GM12878 (cell line): ENCODE measurements around the gene CCDC68. TPM values are rescaled to one million over a fixed set of nuclear protein-coding genes. Genes with fewer than 3 reads are reported as not detected.

Source experiments
- ATAC-seq: fragments of 200-7000 bp; cut with Tn5 transposase; 3 replicates; pipeline ENCODE4 v1.9.1; 2020; ENCODE audit warnings: mild to moderate bottlenecking, moderate library complexity
- BruUV-seq: library from RNA; stranded (reverse); fragments of 400-500 nt; replicated peaks from 2 replicates; lab custom pipeline; 2021; lab: Mats Ljungman, UMichigan
- CTCF ChIA-PET: fragments of 300-600 bp; sonication (Branson Sonifier 250); formaldehyde crosslinking; extraction: SDS; loops from one replicate; lab custom pipeline; 2021; ENCODE audit warnings: inconsistent platforms; lab: Yijun Ruan, JAX
- POLR2A ChIA-PET: fragments of 350-600 bp; formaldehyde crosslinking; extraction: SDS; loops from one replicate; lab custom pipeline; 2021; ENCODE audit warnings: inconsistent platforms; lab: Charles Lee
- RAD21 ChIA-PET: fragments of 300-600 bp; sonication (Branson Sonifier 250); formaldehyde crosslinking; loops from one replicate; lab custom pipeline; 2023; ENCODE audit warnings: antibody characterized with exemption; ENCODE audit not compliant: unreplicated experiment; lab: Charles Lee
- SMC1A ChIA-PET: fragments of 300-600 bp; sonication (Branson Sonifier 250); formaldehyde crosslinking; loops from one replicate; lab custom pipeline; 2023; ENCODE audit not compliant: unreplicated experiment, uncharacterized antibody; lab: Charles Lee
- DNase-seq: peaks from one replicate; pipeline ENCODE4 v3.0.0-alpha.2; 2011; ENCODE audit warnings: low read depth, low spot score
- FAIRE-seq: peaks from 3 replicates; lab custom pipeline; 2011; peaks lifted over from hg19 to GRCh38; lab: Jason Lieb, UNC
- H2AFZ ChIP-seq: 2 replicates; pipeline ENCODE4 v1.6.0; 2011; ENCODE audit warnings: low read depth, low read length, control low read depth; ENCODE audit not compliant: control insufficient read depth
- H3K27ac ChIP-seq: 2 replicates; pipeline ENCODE4 v1.5.1; 2011; ENCODE audit warnings: control low read depth; ENCODE audit not compliant: control insufficient read depth, insufficient read depth
- H3K27me3 ChIP-seq, 2 experiments: replicated peaks in 1 of 2; 2 replicates each; pipeline versions ENCODE4 v1.6.0 to v1.6.1; 2011; ENCODE audit warnings: low read length in 1 of 2; ENCODE audit not compliant: control insufficient read depth in 2 of 2, insufficient read depth in 2 of 2
- H3K36me3 ChIP-seq, 2 experiments: 2 replicates each; pipeline ENCODE4 v1.5.1; 2011; ENCODE audit warnings: low read length in 1 of 2; ENCODE audit not compliant: control insufficient read depth in 2 of 2, insufficient read depth in 2 of 2
- H3K4me1 ChIP-seq: 2 replicates; pipeline ENCODE4 v1.6.1; 2011; ENCODE audit warnings: mild to moderate bottlenecking, low read length, moderate library complexity, mixed read lengths; ENCODE audit not compliant: control insufficient read depth, insufficient read depth
- H3K4me2 ChIP-seq: 2 replicates; pipeline ENCODE4 v1.6.0; 2011; ENCODE audit warnings: control low read depth; ENCODE audit not compliant: control insufficient read depth, insufficient read depth
- H3K4me3 ChIP-seq: fragments of 200-600 bp; sonication (generic); 2 replicates; pipeline ENCODE4 v1.5.1; 2016
- H3K79me2 ChIP-seq: 2 replicates; pipeline ENCODE4 v1.6.0; 2011; ENCODE audit warnings: low read length; ENCODE audit not compliant: control insufficient read depth, insufficient read depth
- H3K9ac ChIP-seq: 2 replicates; pipeline ENCODE4 v1.8.0; 2011; ENCODE audit warnings: low read length, control low read depth, mixed read lengths; ENCODE audit not compliant: control insufficient read depth, insufficient read depth
- H3K9me3 ChIP-seq: replicated peaks from 3 replicates; pipeline ENCODE4 v1.5.1; 2011; ENCODE audit warnings: mild to moderate bottlenecking, low read length; ENCODE audit not compliant: control insufficient read depth, insufficient read depth
- H4K20me1 ChIP-seq: 2 replicates; pipeline ENCODE4 v1.6.0; 2011; ENCODE audit not compliant: control insufficient read depth, insufficient read depth
- BHLHE40 ChIP-seq, 2 experiments: fragments of 450-650 bp in 1 of 2; IDR thresholded peaks; 2 replicates each; pipeline ENCODE4 v1.6.1; 2011 to 2017; ENCODE audit warnings: low read depth in 2 of 2, borderline replicate concordance in 1 of 2, improper control_type of control experiment in 1 of 2, low read length in 1 of 2, mild to moderate bottlenecking in 1 of 2
- FOS ChIP-seq: IDR thresholded peaks from 3 replicates; pipeline ENCODE4 v1.6.1; 2011; ENCODE audit warnings: borderline replicate concordance; ENCODE audit not compliant: insufficient read length; ENCODE audit errors: extremely low read depth
- FOXM1 ChIP-seq: IDR thresholded peaks from 2 replicates; pipeline ENCODE4 v1.6.1; 2012; ENCODE audit warnings: low read depth, mild to moderate bottlenecking, inconsistent platforms, low read length, moderate library complexity
- JUND ChIP-seq: IDR thresholded peaks from 2 replicates; pipeline ENCODE4 v1.6.1; 2012; ENCODE audit warnings: low read depth, mild to moderate bottlenecking, low read length, improper control_type of control experiment, moderate library complexity
- NRF1 ChIP-seq: conservative IDR thresholded peaks from 2 replicates; pipeline ENCODE4 v1.6.1; 2011; ENCODE audit warnings: mild to moderate bottlenecking, low read depth, low read length, improper control_type of control experiment
- POLR2A ChIP-seq: IDR thresholded peaks from 2 replicates; pipeline ENCODE4 v1.6.1; 2011; ENCODE audit warnings: low read depth, mild to moderate bottlenecking, low read length
- YBX1 ChIP-seq: fragments of 450-650 bp; IDR thresholded peaks from 2 replicates; pipeline ENCODE4 v1.6.1; 2016; ENCODE audit warnings: antibody characterized with exemption
- WGBS: methylation state at CpG from one replicate; pipeline ENCODE4 v1.1.6; 2016; ENCODE audit warnings: low lambda C conversion rate; ENCODE audit not compliant: insufficient replicate concordance, insufficient coverage; ENCODE audit errors: missing lambda C conversion rate; 5-methylcytosine and 5-hydroxymethylcytosine counted together
- in situ Hi-C: fragments of 300-500 bp; cut with MboI; formaldehyde crosslinking; loops from 9 replicates; pipeline ENCODE4 v1.14.3; 2018; ENCODE audit warnings: mixed read lengths
- intact Hi-C: fragments of 100-400 bp; cut with micrococcal nuclease; formaldehyde crosslinking; loops from one replicate; pipeline ENCODE4 v1.14.2; 2022; ENCODE audit not compliant: unreplicated experiment
- polyA plus RNA-seq, 11 experiments: library from polyadenylated mRNA; depleted of rRNA in 4 of 11; unstranded in 6 of 11; stranded (reverse) in 5 of 11; fragments of >200 nt; fragmentation: Nextera tagmentation in 4 of 11; fragmentation: Illumina TruSeq in 1 of 11; extraction: Ambion mirVana in 4 of 11; extraction: Trizol in 1 of 11; gene quantifications; 1 replicate in 1 of 11; 2 replicates in 10 of 11; pipeline versions ENCODE4 v1.2.1 to v1.2.3, GENCODE V29; 2011 to 2016; ENCODE audit warnings: inconsistent platforms in 2 of 11, missing spikeins in 2 of 11, low read depth in 1 of 11
- total RNA-seq, 4 experiments: library from RNA; depleted of rRNA in 3 of 4; stranded (reverse); fragments of >200 nt in 3 of 4; fragmentation: Illumina TruSeq in 1 of 4; extraction: Trizol in 1 of 4; gene quantifications; 2 replicates each; pipeline versions ENCODE4 v1.2.1 to v1.2.3, GENCODE V29; 2013 to 2021
- TF ChIP-seq, protein P1 (sequence below): IDR thresholded peaks from 2 replicates; pipeline ENCODE4 v1.6.1; 2011; ENCODE audit warnings: borderline replicate concordance, low read depth, mild to moderate bottlenecking, moderate library complexity, low read length; ENCODE audit not compliant: insufficient read depth, poor library complexity, severe bottlenecking
- TF ChIP-seq, protein P2 (sequence below): IDR thresholded peaks from 2 replicates; pipeline ENCODE4 v1.6.1; 2012; ENCODE audit warnings: improper control_type of control experiment, low read depth, low read length; ENCODE audit not compliant: insufficient replicate concordance
- TF ChIP-seq, protein P3 (sequence below): fragments of 450-650 bp; IDR thresholded peaks from 2 replicates; pipeline ENCODE4 v1.6.1; 2017; ENCODE audit warnings: antibody characterized with exemption, mild to moderate bottlenecking, moderate library complexity
- TF ChIP-seq, protein P4 (sequence below): fragments of 450-650 bp; IDR thresholded peaks from 2 replicates; pipeline ENCODE4 v1.6.1; 2017; ENCODE audit warnings: mild to moderate bottlenecking, low read depth, inconsistent platforms; ENCODE audit not compliant: poor library complexity, severe bottlenecking

CCDC68 gene
- total and polyA plus RNA-seq, 10 of the 15 experiments (the other 5 are each of a cell fraction or from before 2014, with no cell fraction given) = 0.04 TPM; not detected in 9

DNA sequence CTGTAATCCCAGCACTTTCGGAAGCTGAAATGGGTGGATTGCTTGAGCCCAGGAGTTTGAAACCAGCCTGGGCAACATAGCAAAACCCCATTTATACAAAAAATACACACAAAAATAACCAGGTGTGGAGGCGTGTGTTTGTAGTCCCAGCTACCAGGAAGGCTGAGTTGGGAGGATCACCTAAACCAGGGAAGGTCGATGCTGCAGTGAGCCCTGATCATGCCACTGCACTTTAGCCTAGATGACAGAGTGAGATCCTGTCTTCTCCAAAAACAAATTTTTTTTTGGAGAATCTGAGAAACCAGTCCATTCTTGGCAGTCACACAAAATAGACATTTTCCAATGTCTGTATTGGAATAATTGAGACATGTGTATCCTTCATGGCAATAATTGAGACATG is 84.2 kb downstream of the CCDC68 start (continued):
- TF ChIP-seq, protein P1, sequence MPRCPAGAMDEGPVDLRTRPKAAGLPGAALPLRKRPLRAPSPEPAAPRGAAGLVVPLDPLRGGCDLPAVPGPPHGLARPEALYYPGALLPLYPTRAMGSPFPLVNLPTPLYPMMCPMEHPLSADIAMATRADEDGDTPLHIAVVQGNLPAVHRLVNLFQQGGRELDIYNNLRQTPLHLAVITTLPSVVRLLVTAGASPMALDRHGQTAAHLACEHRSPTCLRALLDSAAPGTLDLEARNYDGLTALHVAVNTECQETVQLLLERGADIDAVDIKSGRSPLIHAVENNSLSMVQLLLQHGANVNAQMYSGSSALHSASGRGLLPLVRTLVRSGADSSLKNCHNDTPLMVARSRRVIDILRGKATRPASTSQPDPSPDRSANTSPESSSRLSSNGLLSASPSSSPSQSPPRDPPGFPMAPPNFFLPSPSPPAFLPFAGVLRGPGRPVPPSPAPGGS = no peak
- TF ChIP-seq POLR2A (no peak), NRF1 (no peak)
- TF ChIP-seq, all 136 proteins: peak for 0

DNA sequence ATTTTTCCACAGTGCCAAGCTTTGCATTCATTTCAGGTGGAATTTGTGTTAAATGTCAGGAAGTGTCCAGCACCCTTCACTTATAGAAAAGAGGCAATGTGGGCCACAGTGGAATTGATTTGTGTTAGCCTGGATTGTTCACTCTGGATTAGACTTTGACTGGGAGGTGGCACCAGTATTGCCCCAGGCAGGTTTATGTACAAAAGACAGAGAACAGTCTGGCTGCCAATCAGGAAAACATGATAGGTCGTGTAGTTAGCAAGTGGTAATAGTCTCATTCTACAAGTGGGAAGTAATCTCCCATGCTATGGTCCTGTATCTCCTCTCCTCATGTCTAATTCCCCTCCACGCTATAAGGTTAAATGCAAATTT is 85.4 kb downstream of the CCDC68 start:
- intact Hi-C loops = no loop called here
- Histone ChIP-seq H3K9me3 (no peaks in the 10 kb centered on the region), H4K20me1 (no peaks in the 10 kb centered on the region), H3K4me1 (no peaks in the 10 kb centered on the region), H3K4me2 (no peak overlapping the region), H3K79me2 (no peaks in the 10 kb centered on the region), H3K4me3 (no peak overlapping the region), H3K9ac (no peak overlapping the region), H3K27me3 (no peaks in the 10 kb centered on the region), H3K36me3 (no peaks in the 10 kb centered on the region), H2AFZ (no peak overlapping the region), H3K27ac (no peak overlapping the region)
- ChIA-PET RAD21 (no interaction called here), POLR2A (interaction anchor here (0.6 to 0.7 kb wide), 2 partner anchors 91 to 705 kb away, joined by 3 to 5 read pairs; no protein-coding TSS in a partner anchor), CTCF (no interaction called here), SMC1A (no interaction called here)
- 0% methylated on average over 2 of the region's 2 CpGs for WGBS
- in situ Hi-C loops = no loop called here
- DNase-seq (no peak), ATAC-seq (no peak), FAIRE-seq (no peak)
- BruUV-seq = no TSS peak
- no peak for TF ChIP-seq FOXM1
- no peak for TF ChIP-seq JUND
- TF ChIP-seq, protein P2, sequence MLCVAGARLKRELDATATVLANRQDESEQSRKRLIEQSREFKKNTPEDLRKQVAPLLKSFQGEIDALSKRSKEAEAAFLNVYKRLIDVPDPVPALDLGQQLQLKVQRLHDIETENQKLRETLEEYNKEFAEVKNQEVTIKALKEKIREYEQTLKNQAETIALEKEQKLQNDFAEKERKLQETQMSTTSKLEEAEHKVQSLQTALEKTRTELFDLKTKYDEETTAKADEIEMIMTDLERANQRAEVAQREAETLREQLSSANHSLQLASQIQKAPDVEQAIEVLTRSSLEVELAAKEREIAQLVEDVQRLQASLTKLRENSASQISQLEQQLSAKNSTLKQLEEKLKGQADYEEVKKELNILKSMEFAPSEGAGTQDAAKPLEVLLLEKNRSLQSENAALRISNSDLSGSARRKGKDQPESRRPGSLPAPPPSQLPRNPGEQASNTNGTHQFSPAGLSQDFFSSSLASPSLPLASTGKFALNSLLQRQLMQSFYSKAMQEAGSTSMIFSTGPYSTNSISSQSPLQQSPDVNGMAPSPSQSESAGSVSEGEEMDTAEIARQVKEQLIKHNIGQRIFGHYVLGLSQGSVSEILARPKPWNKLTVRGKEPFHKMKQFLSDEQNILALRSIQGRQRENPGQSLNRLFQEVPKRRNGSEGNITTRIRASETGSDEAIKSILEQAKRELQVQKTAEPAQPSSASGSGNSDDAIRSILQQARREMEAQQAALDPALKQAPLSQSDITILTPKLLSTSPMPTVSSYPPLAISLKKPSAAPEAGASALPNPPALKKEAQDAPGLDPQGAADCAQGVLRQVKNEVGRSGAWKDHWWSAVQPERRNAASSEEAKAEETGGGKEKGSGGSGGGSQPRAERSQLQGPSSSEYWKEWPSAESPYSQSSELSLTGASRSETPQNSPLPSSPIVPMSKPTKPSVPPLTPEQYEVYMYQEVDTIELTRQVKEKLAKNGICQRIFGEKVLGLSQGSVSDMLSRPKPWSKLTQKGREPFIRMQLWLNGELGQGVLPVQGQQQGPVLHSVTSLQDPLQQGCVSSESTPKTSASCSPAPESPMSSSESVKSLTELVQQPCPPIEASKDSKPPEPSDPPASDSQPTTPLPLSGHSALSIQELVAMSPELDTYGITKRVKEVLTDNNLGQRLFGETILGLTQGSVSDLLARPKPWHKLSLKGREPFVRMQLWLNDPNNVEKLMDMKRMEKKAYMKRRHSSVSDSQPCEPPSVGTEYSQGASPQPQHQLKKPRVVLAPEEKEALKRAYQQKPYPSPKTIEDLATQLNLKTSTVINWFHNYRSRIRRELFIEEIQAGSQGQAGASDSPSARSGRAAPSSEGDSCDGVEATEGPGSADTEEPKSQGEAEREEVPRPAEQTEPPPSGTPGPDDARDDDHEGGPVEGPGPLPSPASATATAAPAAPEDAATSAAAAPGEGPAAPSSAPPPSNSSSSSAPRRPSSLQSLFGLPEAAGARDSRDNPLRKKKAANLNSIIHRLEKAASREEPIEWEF = no peak
- TF ChIP-seq, protein P3, sequence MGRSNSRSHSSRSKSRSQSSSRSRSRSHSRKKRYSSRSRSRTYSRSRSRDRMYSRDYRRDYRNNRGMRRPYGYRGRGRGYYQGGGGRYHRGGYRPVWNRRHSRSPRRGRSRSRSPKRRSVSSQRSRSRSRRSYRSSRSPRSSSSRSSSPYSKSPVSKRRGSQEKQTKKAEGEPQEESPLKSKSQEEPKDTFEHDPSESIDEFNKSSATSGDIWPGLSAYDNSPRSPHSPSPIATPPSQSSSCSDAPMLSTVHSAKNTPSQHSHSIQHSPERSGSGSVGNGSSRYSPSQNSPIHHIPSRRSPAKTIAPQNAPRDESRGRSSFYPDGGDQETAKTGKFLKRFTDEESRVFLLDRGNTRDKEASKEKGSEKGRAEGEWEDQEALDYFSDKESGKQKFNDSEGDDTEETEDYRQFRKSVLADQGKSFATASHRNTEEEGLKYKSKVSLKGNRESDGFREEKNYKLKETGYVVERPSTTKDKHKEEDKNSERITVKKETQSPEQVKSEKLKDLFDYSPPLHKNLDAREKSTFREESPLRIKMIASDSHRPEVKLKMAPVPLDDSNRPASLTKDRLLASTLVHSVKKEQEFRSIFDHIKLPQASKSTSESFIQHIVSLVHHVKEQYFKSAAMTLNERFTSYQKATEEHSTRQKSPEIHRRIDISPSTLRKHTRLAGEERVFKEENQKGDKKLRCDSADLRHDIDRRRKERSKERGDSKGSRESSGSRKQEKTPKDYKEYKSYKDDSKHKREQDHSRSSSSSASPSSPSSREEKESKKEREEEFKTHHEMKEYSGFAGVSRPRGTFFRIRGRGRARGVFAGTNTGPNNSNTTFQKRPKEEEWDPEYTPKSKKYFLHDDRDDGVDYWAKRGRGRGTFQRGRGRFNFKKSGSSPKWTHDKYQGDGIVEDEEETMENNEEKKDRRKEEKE = no peak
- TF ChIP-seq, protein P4, sequence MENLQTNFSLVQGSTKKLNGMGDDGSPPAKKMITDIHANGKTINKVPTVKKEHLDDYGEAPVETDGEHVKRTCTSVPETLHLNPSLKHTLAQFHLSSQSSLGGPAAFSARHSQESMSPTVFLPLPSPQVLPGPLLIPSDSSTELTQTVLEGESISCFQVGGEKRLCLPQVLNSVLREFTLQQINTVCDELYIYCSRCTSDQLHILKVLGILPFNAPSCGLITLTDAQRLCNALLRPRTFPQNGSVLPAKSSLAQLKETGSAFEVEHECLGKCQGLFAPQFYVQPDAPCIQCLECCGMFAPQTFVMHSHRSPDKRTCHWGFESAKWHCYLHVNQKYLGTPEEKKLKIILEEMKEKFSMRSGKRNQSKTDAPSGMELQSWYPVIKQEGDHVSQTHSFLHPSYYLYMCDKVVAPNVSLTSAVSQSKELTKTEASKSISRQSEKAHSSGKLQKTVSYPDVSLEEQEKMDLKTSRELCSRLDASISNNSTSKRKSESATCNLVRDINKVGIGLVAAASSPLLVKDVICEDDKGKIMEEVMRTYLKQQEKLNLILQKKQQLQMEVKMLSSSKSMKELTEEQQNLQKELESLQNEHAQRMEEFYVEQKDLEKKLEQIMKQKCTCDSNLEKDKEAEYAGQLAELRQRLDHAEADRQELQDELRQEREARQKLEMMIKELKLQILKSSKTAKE = no peak
- TF ChIP-seq FOS = no peak
- TF ChIP-seq BHLHE40 (IDR thresholded peaks at IDR 0.05; ENCODE audit: borderline replicate concordance in 1 of 2, low read depth in 2 of 2, low read length in 1 of 2) = no peak
- TF ChIP-seq YBX1 = no peak
